H54 (cell line): ENCODE data around the gene PPID.
"Not testable (repeated sequence)": the region's sequence is repeated elsewhere in the genome, so short reads cannot be mapped to it uniquely, and the experiment has no call there.

Source experiments
- DNase-seq: peaks from one replicate; pipeline ENCODE4 v3.0.0; 2011; ENCODE audit warnings: low spot score, mixed read lengths; ENCODE audit not compliant: insufficient read length
- FAIRE-seq: peaks from 3 replicates; lab custom pipeline; 2011; peaks lifted over from hg19 to GRCh38; lab: Jason Lieb, UNC
- POLR2A ChIP-seq: IDR thresholded peaks from 2 replicates; pipeline ENCODE4 v1.6.1; 2011; ENCODE audit warnings: low read depth, mild to moderate bottlenecking, low read length

PPID gene

GRCh38 chr4:158721680-158722079 is 1.5 kb downstream of the PPID start:
- TF ChIP-seq POLR2A = no peak
- DNase-seq (no peak), FAIRE-seq (no peak)

- FAIRE-seq = no peak
- TF ChIP-seq POLR2A = no peak
- DNase-seq = no peak
Observed at GRCh38 chr4:158715802-158716201, 7.4 kb downstream of the PPID start.

GRCh38 chr4:158714937-158715336 is 8.3 kb downstream of the PPID start:
- DNase-seq (no peak), FAIRE-seq (no peak)
- no peak for TF ChIP-seq POLR2A

GRCh38 chr4:158712622-158713021 is 10.6 kb downstream of the PPID start:
- not testable (repeated sequence) for FAIRE-seq, DNase-seq

- FAIRE-seq = no peak
- no peak for TF ChIP-seq POLR2A
- no peak for DNase-seq
Observed at GRCh38 chr4:158710814-158711213, 12.4 kb downstream of the PPID start.

- no peak for TF ChIP-seq POLR2A
- DNase-seq (no peak), FAIRE-seq (no peak)
Observed at GRCh38 chr4:158704274-158704673, 18.9 kb downstream of the PPID start.

GRCh38 chr4:158688813-158689212 is 34.4 kb downstream of the PPID start:
- FAIRE-seq = no peak
- TF ChIP-seq POLR2A = no peak
- no peak for DNase-seq

GRCh38 chr4:158682066-158682465 is 41.1 kb downstream of the PPID start:
- FAIRE-seq (no peak), DNase-seq (no peak)
- no peak for TF ChIP-seq POLR2A

GRCh38 chr4:158681629-158682028 is 41.6 kb downstream of the PPID start:
- FAIRE-seq = no peak
- TF ChIP-seq POLR2A = no peak
- no peak for DNase-seq

- TF ChIP-seq POLR2A = no peak
- no peak for DNase-seq
- FAIRE-seq = no peak
Observed at GRCh38 chr4:158678767-158679166, 44.4 kb downstream of the PPID start.

- FAIRE-seq (no peak), DNase-seq (no peak)
- no peak for TF ChIP-seq POLR2A
Observed at GRCh38 chr4:158676076-158676475, 47.1 kb downstream of the PPID start.

- no peak for TF ChIP-seq POLR2A
- no peak for DNase-seq
- FAIRE-seq = no peak
Observed at GRCh38 chr4:158673633-158674032, 49.6 kb downstream of the PPID start.

GRCh38 chr4:158671915-158672806 is 51.0 kb downstream of the PPID start, which contains the start of gene ETFDH:
Gene ETFDH, plus strand, starts transcription at chr4:158672296. Its CDS starts 161 bp downstream, at chr4:158672457.
- peak; percentile 89 for FAIRE-seq
- peak; percentile 54 for TF ChIP-seq POLR2A
- peak; percentile 76 for DNase-seq

GRCh38 chr4:158671665-158671914 is 51.6 kb downstream of the PPID start, which contains the start of gene C4orf46:
Gene C4orf46, minus strand, starts transcription at chr4:158671887. Its CDS starts 86 bp downstream, at chr4:158671801.
- DNase-seq = no peak
- FAIRE-seq = no peak
- peak; percentile 34; the same call in 1 of the 2 replicates for TF ChIP-seq POLR2A
